K562 (cell line): Measurements from ENCODE around the gene CCDC136. TPM values are rescaled to one million over a fixed set of nuclear protein-coding genes. Genes with fewer than 3 reads are reported as not detected.

Experiments used
- MGA ChIP-seq: fragments of 450-650 bp; IDR thresholded peaks from 2 replicates; pipeline ENCODE4 v1.6.1; 2016; ENCODE audit warnings: mild to moderate bottlenecking, moderate library complexity
- ZC3H4 ChIP-seq: sonication (generic); formaldehyde crosslinking; IDR thresholded peaks from 2 replicates; pipeline ENCODE4 v1.9.0; 2021; ENCODE audit warnings: missing genetic modification reagents, borderline replicate concordance
- ZNF655 ChIP-seq: fragments of 250-450 bp; sonication (Bioruptor Pico); IDR thresholded peaks from 2 replicates; pipeline ENCODE4 v1.5.0; 2021
- polyA plus RNA-seq, 8 experiments: library from polyadenylated mRNA; depleted of rRNA in 4 of 8; stranded (reverse) in 5 of 8; unstranded in 3 of 8; fragments of >200 nt; fragmentation: Nextera tagmentation in 2 of 8; fragmentation: Illumina TruSeq in 1 of 8; extraction: Ambion mirVana in 2 of 8; extraction: Trizol in 1 of 8; gene quantifications; 2 replicates each; pipeline versions ENCODE4 v1.2.1 to v1.2.3, GENCODE V29; 2011 to 2014; ENCODE audit warnings: inconsistent platforms in 1 of 8, missing spikeins in 1 of 8
- total RNA-seq, 7 experiments: library from RNA; depleted of rRNA in 6 of 7; stranded (reverse); fragments of >200 nt in 6 of 7; fragmentation: Illumina TruSeq in 2 of 7; extraction: Trizol in 2 of 7; gene quantifications; 2 replicates each; pipeline versions ENCODE4 v1.2.1 to v1.2.3, GENCODE V29; 2011 to 2021; ENCODE audit warnings: low replicate concordance in 1 of 7

The CCDC136 gene
- total and polyA plus RNA-seq, 9 of the 15 experiments (the other 6 are each of a cell fraction or from before 2014, with no cell fraction given), result 2.4 to 40.8 (median 26.5) TPM

- TF ChIP-seq MGA (no peak), ZC3H4 (CRISPR knock-in tag) (no peak), ZNF655 (CRISPR knock-in tag) (no peak)
Observed at GRCh38 chr7:128759242-128759641, 32.5 kb upstream of the CCDC136 start (continued).
